Psoas muscle (tissue), 8 donors: ENCODE measurements around the gene RPS3A. TPM values are rescaled to one million over a fixed set of nuclear protein-coding genes. Genes with fewer than 3 reads are reported as not detected.
"Not testable (repeated sequence)": the region's sequence is repeated elsewhere in the genome, so short reads cannot be mapped to it uniquely, and the experiment has no call there.

Source experiments
- ATAC-seq, 4 donors: fragments of 200-7000 bp; cut with Tn5 transposase; one replicate each; pipeline ENCODE4 v1.9.1; 2020; ENCODE audit warnings: moderate library complexity in 3 of 4, mild to moderate bottlenecking in 2 of 4
- DNase-seq, 2 donors: peaks; one replicate each; pipeline ENCODE4 v3.0.0-alpha.2; 2020
- H3K27ac ChIP-seq: fragments of 200-600 bp; one replicate; pipeline ENCODE4 v1.8.0; 2022
- H3K27me3 ChIP-seq, 3 donors: fragments of 200-600 bp in 1 of 3; one replicate each; pipeline versions ENCODE4 v1.6.1 to v1.8.0; 2013 to 2022; ENCODE audit warnings: low read length in 2 of 3, mild to moderate bottlenecking in 2 of 3, moderate library complexity in 1 of 3; ENCODE audit not compliant: insufficient read depth in 3 of 3
- H3K36me3 ChIP-seq, 2 donors: fragments of 200-600 bp in 1 of 2; one replicate each; pipeline versions ENCODE4 v1.6.1 to v1.8.0; 2013 to 2022; ENCODE audit warnings: low read depth in 1 of 2, mild to moderate bottlenecking in 1 of 2, moderate library complexity in 1 of 2; ENCODE audit not compliant: insufficient read depth in 1 of 2
- H3K4me1 ChIP-seq: fragments of 200-600 bp; one replicate; pipeline ENCODE4 v1.8.0; 2022
- H3K4me3 ChIP-seq: fragments of 200-600 bp; one replicate; pipeline ENCODE4 v1.8.0; 2022; ENCODE audit warnings: mild to moderate bottlenecking
- H3K9me3 ChIP-seq: fragments of 200-600 bp; one replicate; pipeline ENCODE4 v1.8.0; 2022
- CTCF ChIP-seq: fragments of 200-600 bp; IDR thresholded peaks from one replicate; pipeline ENCODE4 v1.8.0; 2022; ENCODE audit warnings: antibody characterized with exemption
- WGBS, 3 donors: extraction: QIAGEN DNeasy Blood & Tissue Kit; methylation state at CpG; one replicate each; pipeline versions ENCODE4 v1.1.6 to v1.1.7; 2013; 5-methylcytosine and 5-hydroxymethylcytosine counted together
- intact Hi-C, 2 donors: fragments of 100-400 bp; cut with DNase I; formaldehyde crosslinking; loops; one replicate each; pipeline versions ENCODE4 v1.11.0 to v1.14.2; 2022
- long read RNA-seq, 2 donors: library from polyadenylated mRNA; unstranded; transcript quantifications; one replicate each; pipeline ENCODE4 v2.0.0, GENCODE V29; 2021
- polyA plus RNA-seq, 3 donors: library from polyadenylated mRNA; stranded (reverse); fragments of 200-250 nt; gene quantifications; one replicate each; pipeline ENCODE4 v1.2.3, GENCODE V29; 2013
- total RNA-seq, 4 donors: library from RNA; stranded (reverse); fragmentation: NEBNext Ultra II Directional in 2 of 4; extraction: Animal tissue kit (Norgen Biotek cat#: 25700) in 2 of 4; gene quantifications; one replicate each; pipeline versions ENCODE4 v1.2.1 to v1.2.4, GENCODE V29; 2021 to 2023
- donor health status: healthy with polysubstance abuse.
- donor health status: DM: no; HTN: no; CAD: no; lungs with moderate emphysema.
- donor health status: Bipolar disorder and iron deficiency.
- donor health status: healthy.
- donor health status: DM: yes; HTN: yes; CAD: no.
- donor health status: DM: no; HTN: no; CAD: no.
- donor health status: DM: no; HTN: no; CAD: no.
- donor health status: DM: yes; HTN: yes; CAD: no.

The RPS3A gene
- 1,000 to 10,000 TPM in 1 of 4 donors, 100 to 1,000 TPM in 3; 841 to 1,071 (median 926) TPM for total RNA-seq
- polyA plus RNA-seq: 1,000 to 10,000 TPM; 1,821 to 2,333 (median 2,087) TPM
- long read RNA-seq, donor 1, transcript RPS3A-201 (6 exons, 934 nt): major isoform, 504 of 542 reads
- long read RNA-seq, donor 1, partial matches to known transcripts: 8 of 542 reads
- long read RNA-seq, donor 1, other reads (novel, unspliced or antisense): 28 of 542 reads
- long read RNA-seq, donor 2, transcript RPS3A-201 (6 exons, 934 nt): major isoform, 784 of 830 reads
- long read RNA-seq, donor 2, partial matches to known transcripts: 9 of 830 reads
- long read RNA-seq, donor 2, other reads (novel, unspliced or antisense): 31 of 830 reads

GRCh38 chr4:151099229-151099975, at the start of gene RPS3A:
TSS of gene RPS3A (plus strand) at chr4:151099628. CDS start at chr4:151099653, 25 bp downstream.
- intact Hi-C loops: loop anchor here in 1 of 2 donors (5.0 kb wide), 1 partner anchor 1683 kb away; no protein-coding TSS in a partner anchor

GRCh38 chr4:151052785-151053184, 46.6 kb upstream of the RPS3A start:
- Histone ChIP-seq H3K4me1 (no peaks in the 10 kb centered on the region), H3K36me3 (no peaks in the 10 kb centered on the region), H3K27me3 (no peaks in the 10 kb centered on the region), H3K9me3 (no peaks in the 10 kb centered on the region), H3K27ac (no peak overlapping the region), H3K4me3 (no peak overlapping the region)
- 90 to 97% (median 92%) methylated on average over 3 of the region's 3 CpGs for WGBS, 3 donors
- no peak for TF ChIP-seq CTCF
- DNase-seq: no peak
- no peak for ATAC-seq
- intact Hi-C loops: no loop called here

More at GRCh38 chr4:151099229-151099975, at the start of gene RPS3A:
- peak; percentile 69 for TF ChIP-seq CTCF
- DNase-seq: peak; percentile 95 to 98
- H3K9me3 ChIP-seq: no peaks in the 10 kb centered on the region
- H3K4me3 ChIP-seq: peak within 1 kb of the TSS; percentile 96
- peak within 1 kb of the TSS; percentile 95 for H3K27ac ChIP-seq
- peaks cover 4 to 40% of the 10 kb centered on the region in 2 donors for H3K36me3 ChIP-seq
- H3K4me1 ChIP-seq: peaks cover 19% of the 10 kb centered on the region
- 1% methylated on average over 68 to 69 of the region's 69 CpGs for WGBS, 3 donors
- no peaks in the 10 kb centered on the region for H3K27me3 ChIP-seq
- peak; percentile 98 to 99 (median 98) for ATAC-seq

DNA sequence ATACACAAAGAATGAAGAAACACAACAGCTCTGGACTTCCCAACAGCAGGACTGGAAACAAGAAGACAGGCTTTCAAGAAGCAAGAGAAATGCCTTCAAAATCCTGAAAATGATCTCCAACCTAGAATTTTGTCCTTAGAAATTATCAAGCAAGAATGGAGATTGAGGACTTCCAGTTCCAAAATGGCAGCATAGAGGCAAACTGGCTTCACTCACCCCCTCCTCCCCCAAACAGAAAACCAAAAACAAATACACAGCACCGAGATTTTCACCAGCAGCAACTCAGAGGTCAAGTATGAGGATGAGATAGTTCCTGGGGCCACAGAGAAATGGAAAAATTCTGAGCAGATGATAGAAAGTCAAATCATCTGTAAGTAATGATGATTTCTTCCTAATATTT, 43.9 kb upstream of the RPS3A start:
- no peak for TF ChIP-seq CTCF
- Histone ChIP-seq H3K27ac (no peak overlapping the region), H3K9me3 (no peaks in the 10 kb centered on the region), H3K36me3 (no peaks in the 10 kb centered on the region), H3K4me3 (no peak overlapping the region), H3K27me3 (no peaks in the 10 kb centered on the region), H3K4me1 (no peaks in the 10 kb centered on the region)
- no peak for ATAC-seq
- no peak for DNase-seq
- intact Hi-C loops: no loop called here
- WGBS, 3 donors: 50 to 61% (median 58%) methylated on average over 1 of the region's 1 CpG

- H3K9me3 ChIP-seq, H3K27me3 ChIP-seq, H3K36me3 ChIP-seq, intact Hi-C loops, H3K4me1 ChIP-seq, H3K27ac ChIP-seq, ATAC-seq, DNase-seq, H3K4me3 ChIP-seq: not testable (repeated sequence)
- WGBS, 3 donors: 91 to 100% (median 96%) methylated on average over 3 of the region's 3 CpGs
Measured at GRCh38 chr4:151063143-151063542, 36.3 kb upstream of the RPS3A start.

- intact Hi-C loops: no loop called here
- DNase-seq (no peak), ATAC-seq (no peak)
- 69 to 71% (median 70%) methylated on average over 5 of the region's 5 CpGs for WGBS, 3 donors
- no peak overlapping the region for H3K27ac ChIP-seq
- H3K36me3 ChIP-seq: no peaks in the 10 kb centered on the region
- peaks cover 0 to 5% (median 0%) of the 10 kb centered on the region in 3 donors for H3K27me3 ChIP-seq
- H3K4me3 ChIP-seq: no peak overlapping the region
- no peak for TF ChIP-seq CTCF
- H3K4me1 ChIP-seq: no peaks in the 10 kb centered on the region
- H3K9me3 ChIP-seq: no peaks in the 10 kb centered on the region
Measured at GRCh38 chr4:151067316-151067970, 32.0 kb upstream of the RPS3A start.
